Heart right ventricle (tissue), 16 donors: ENCODE results near the gene SPEM2. TPM values are rescaled to one million over a fixed set of nuclear protein-coding genes. Genes with fewer than 3 reads are reported as not detected.
A peak's percentile ranks its signal among the peaks of the same experiment; 100 is the strongest.

Experiments used
- ATAC-seq, 8 donors: fragments of 200-7000 bp; cut with Tn5 transposase; one replicate each; pipeline ENCODE4 v1.9.1; 2020; ENCODE audit warnings: mild to moderate bottlenecking in 8 of 8, moderate library complexity in 8 of 8, moderate number of reproducible peaks in 1 of 8
- DNase-seq, 2 donors: peaks; one replicate each; pipeline ENCODE4 v3.0.0-alpha.2; 2020
- H3K27ac ChIP-seq, 10 donors: fragments of 200-600 bp; sonication (generic) in 2 of 10; one replicate each; pipeline versions ENCODE4 v1.5.0 to v1.8.0; 2020 to 2022; ENCODE audit warnings: mild to moderate bottlenecking in 3 of 10
- H3K27me3 ChIP-seq, 7 donors: fragments of 200-600 bp; one replicate each; pipeline ENCODE4 v1.8.0; 2021 to 2022; ENCODE audit warnings: mild to moderate bottlenecking in 2 of 7
- H3K36me3 ChIP-seq, 9 donors: fragments of 200-600 bp; sonication (generic) in 1 of 9; one replicate each; pipeline versions ENCODE4 v1.5.0 to v1.8.0; 2020 to 2022; ENCODE audit warnings: mild to moderate bottlenecking in 2 of 9
- H3K4me1 ChIP-seq, 9 donors: fragments of 200-600 bp; sonication (generic) in 1 of 9; one replicate each; pipeline versions ENCODE4 v1.5.0 to v1.8.0; 2020 to 2022; ENCODE audit warnings: mild to moderate bottlenecking in 4 of 9
- H3K4me3 ChIP-seq, 10 donors: fragments of 200-600 bp; sonication (generic) in 2 of 10; one replicate each; pipeline versions ENCODE4 v1.5.0 to v1.8.0; 2020 to 2022; ENCODE audit warnings: mild to moderate bottlenecking in 7 of 10, moderate library complexity in 2 of 10
- H3K9me3 ChIP-seq, 11 donors: fragments of 200-600 bp in 10 of 11; sonication (generic) in 2 of 11; one replicate each; pipeline versions ENCODE4 v1.5.0 to v1.8.0; 2013 to 2022; ENCODE audit warnings: mild to moderate bottlenecking in 2 of 11, control low read depth in 1 of 11, moderate library complexity in 1 of 11
- WGBS, 2 donors: extraction: QIAGEN DNeasy Blood & Tissue Kit; methylation state at CpG; one replicate each; pipeline ENCODE4 v1.1.7; 2013; ENCODE audit warnings: inconsistent platforms in 1 of 2; 5-methylcytosine and 5-hydroxymethylcytosine counted together
- intact Hi-C, 10 donors: fragments of 100-400 bp; cut with DNase I; formaldehyde crosslinking; loops; one replicate each; pipeline versions ENCODE4 v1.11.1 to v1.14.2; 2022
- polyA plus RNA-seq, 2 donors: library from polyadenylated mRNA; stranded (reverse); fragments of 200-250 nt; gene quantifications; one replicate each; pipeline ENCODE4 v1.2.3, GENCODE V29; 2013
- total RNA-seq, 10 donors: library from RNA; stranded (reverse); fragmentation: NEBNext Ultra II Directional in 3 of 10; extraction: Animal tissue kit (Norgen Biotek cat#: 25700) in 3 of 10; gene quantifications; one replicate each; pipeline versions ENCODE4 v1.2.1 to v1.2.4, GENCODE V29; 2021 to 2023
- TF ChIP-seq, protein P1 (sequence below), 9 donors: fragments of 200-600 bp; sonication (generic) in 2 of 9; IDR thresholded peaks; one replicate each; pipeline versions ENCODE4 v1.5.0 to v1.8.0; 2021 to 2022; ENCODE audit warnings: antibody characterized with exemption in 9 of 9, mild to moderate bottlenecking in 5 of 9, moderate library complexity in 1 of 9
- donor health status: Arrhythmogenic right ventricular cardiomyopathy.
- donor health status: ischemic (EF 13 %, LVEDD 7.1; RV severe dilation, severe dysfunction).
- donor health status: healthy with polysubstance abuse.
- donor health status: DM: no; HTN: yes; CAD: no.
- donor health status: DM: no; HTN: no; CAD: no.
- donor health status: ischemic (EF 25% LVEDD 6.9; RV normal size, moderate dysfunction).
- donor health status: ischemic (EF 25% LVEDD 5.7; RV mildly dilated, moderate dysfunction).
- donor health status: healthy.
- donor health status: DM: yes; HTN: yes; CAD: no.
- donor health status: Ischemic cardiomyopathy.
- donor health status: ischemic (EF 35%, LVEDD 5.7; RV mildly dilated, moderate dysfunction).
- donor health status: nonischemic (EF 11% LVEDD 7.7; RV severe dilation, severe dysfunction).
- donor health status: DM: yes; HTN: yes; CAD: no.
- donor health status: PGD.
- donor health status: ischemic (EF 29% LVEDD 5.4; RV normal size, mild dysfunction).
- donor health status: nonischemic (EF 23%, LVEDD 6.1; RV moderate dilation, normal function).

Gene SPEM2
- total and polyA plus RNA-seq, 12 donors = not detected

DNA sequence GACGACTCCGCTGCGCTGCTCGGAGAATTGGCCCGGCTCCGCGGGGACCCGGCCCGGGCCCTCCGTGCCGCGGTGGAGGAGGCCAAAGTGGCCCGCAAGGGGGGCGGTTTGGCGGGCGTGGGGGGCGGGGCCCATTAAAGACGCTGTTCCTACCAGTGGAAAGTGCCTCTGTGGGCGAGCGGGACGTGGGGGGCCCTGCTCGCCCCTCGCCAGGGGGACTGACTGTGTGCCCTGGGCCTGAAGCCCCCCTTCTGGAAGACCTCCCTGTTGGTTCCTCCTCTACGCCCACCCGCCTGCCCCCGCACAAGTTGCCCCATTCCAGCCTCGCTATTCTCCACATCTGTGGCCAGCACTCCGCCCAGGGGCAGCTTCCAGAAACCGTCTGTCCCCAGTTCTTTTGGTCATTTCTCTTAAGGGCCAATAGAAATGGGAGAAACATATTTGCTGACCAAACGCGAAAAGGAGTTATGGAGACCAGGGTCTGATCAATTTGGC lies 12.0 kb downstream of the SPEM2 start:
- peak in 2 of 8 donors; percentile 1 to 5 for ATAC-seq
- TF ChIP-seq, protein P1, sequence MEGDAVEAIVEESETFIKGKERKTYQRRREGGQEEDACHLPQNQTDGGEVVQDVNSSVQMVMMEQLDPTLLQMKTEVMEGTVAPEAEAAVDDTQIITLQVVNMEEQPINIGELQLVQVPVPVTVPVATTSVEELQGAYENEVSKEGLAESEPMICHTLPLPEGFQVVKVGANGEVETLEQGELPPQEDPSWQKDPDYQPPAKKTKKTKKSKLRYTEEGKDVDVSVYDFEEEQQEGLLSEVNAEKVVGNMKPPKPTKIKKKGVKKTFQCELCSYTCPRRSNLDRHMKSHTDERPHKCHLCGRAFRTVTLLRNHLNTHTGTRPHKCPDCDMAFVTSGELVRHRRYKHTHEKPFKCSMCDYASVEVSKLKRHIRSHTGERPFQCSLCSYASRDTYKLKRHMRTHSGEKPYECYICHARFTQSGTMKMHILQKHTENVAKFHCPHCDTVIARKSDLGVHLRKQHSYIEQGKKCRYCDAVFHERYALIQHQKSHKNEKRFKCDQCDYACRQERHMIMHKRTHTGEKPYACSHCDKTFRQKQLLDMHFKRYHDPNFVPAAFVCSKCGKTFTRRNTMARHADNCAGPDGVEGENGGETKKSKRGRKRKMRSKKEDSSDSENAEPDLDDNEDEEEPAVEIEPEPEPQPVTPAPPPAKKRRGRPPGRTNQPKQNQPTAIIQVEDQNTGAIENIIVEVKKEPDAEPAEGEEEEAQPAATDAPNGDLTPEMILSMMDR (IDR thresholded peaks at IDR 0.05) = no peak
- no peak for DNase-seq
- intact Hi-C loops = loop anchor here (1.0 to 10.0 kb wide), 15 partner anchors 35 to 150 kb away; partner anchors contain the start of genes KCTD11 (in 5 of the 10), SENP3 (in 4 of the 10), TMEM95 (in 4 of the 10) and ZBTB4 (in 3 of the 10)
- no peaks in the 10 kb centered on the region for H3K36me3 ChIP-seq
- peaks cover 24 to 65% (median 52%) of the 10 kb centered on the region in 9 donors for H3K4me1 ChIP-seq
- WGBS, 2 donors = 23 to 25% methylated on average over 31 of the region's 31 CpGs
- H3K27me3 ChIP-seq = peaks cover 0 to 42% (median 12%) of the 10 kb centered on the region in 7 donors
- H3K27ac ChIP-seq = peak overlapping the region in 8 of 10 donors; percentile 37 to 78 (median 68)
- peak overlapping the region in 9 of 10 donors; percentile 43 to 66 (median 54) for H3K4me3 ChIP-seq
- H3K9me3 ChIP-seq = no peaks in the 10 kb centered on the region

DNA sequence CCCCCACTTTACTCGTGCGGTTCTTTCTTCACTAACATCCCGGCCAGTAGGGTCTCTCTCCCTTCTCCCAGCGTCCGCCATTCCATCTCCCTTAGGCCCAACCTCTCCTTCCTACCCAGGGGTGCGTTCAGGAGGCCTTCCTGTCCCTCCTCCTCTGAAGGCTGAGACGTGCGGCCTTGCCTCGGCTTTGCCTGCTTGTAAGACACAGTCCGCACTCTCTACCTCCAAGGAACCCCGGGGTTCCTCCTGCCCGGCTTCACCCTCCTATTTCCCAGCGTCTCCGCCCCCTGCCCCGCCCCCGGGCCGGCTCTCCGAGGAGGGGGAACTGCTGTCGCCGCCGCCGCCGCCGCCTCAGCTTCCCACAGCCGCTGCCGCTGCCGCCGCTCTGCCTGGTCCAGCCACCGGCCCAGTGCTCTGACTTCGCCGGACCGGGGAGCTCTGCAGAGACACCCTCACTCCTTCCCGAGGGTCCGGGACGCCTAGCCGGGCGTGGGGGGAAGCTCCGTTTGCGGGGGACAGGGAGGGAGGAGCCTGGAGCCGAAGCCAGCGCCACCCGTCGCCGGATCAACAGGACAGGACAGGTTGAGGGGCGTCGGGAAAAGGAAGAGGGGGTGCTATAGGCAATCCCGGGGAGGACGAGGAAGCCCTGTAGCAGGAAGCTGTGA lies 12.7 kb downstream of the SPEM2 start:
- peaks cover 0 to 42% (median 12%) of the 10 kb centered on the region in 7 donors for H3K27me3 ChIP-seq
- no peaks in the 10 kb centered on the region for H3K36me3 ChIP-seq
- 10 to 14% methylated on average over 48 of the region's 48 CpGs for WGBS, 2 donors
- ATAC-seq (peak; percentile 5 to 28 (median 18)), DNase-seq (peak; percentile 74 to 82)
- peak overlapping the region in 9 of 10 donors; percentile 43 to 66 (median 54) for H3K4me3 ChIP-seq
- TF ChIP-seq, protein P1 (IDR thresholded peaks at IDR 0.05) = no peak
- intact Hi-C loops = loop anchor here (1.0 to 10.0 kb wide), 17 partner anchors 16 to 149 kb away; partner anchors contain the start of genes KCTD11 (in 5 of the 10), SENP3 (in 4 of the 10), TMEM95 (in 4 of the 10) and ZBTB4 (in 3 of the 10)
- no peaks in the 10 kb centered on the region for H3K9me3 ChIP-seq
- peak overlapping the region in 8 of 10 donors; percentile 37 to 78 (median 69) for H3K27ac ChIP-seq
- peaks cover 24 to 65% (median 52%) of the 10 kb centered on the region in 9 donors for H3K4me1 ChIP-seq

DNA sequence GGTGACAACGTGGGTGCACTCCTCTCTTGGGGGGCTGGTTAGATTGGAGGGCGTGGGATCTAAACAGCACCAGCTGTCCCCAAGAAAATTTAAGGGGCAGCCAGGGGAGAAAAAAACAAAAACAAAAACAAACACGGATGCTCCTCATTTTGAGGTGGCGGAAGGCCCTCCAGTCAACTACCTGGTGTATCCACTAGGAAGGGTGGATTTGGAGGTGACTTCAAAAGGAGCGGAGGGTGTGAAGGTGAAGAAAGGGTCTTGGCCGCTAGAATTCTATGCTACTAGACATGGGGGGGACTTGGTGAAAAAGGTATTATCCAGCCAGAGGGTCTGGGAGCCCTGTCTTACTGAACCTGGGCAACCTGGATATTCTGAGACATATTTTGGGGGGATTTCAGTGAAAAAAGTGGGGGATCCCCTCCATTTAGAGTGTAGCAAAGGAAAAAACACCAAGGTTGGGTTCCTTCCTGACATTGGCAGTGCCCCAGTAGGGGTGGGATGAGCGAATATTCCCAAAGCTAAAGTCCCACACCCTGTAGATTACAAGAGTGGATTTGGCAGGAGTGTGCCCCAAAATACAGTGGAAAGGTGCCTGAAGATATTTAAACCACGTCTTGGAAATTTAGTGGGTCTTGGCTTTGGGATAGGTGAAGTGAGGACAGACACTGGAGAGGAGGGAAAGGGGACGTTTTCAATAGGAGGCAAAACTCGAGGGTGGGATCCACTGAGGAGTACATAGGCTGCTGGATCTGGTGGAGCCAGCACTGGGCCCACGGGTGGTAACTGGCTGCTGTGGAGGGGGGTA lies 13.4 kb downstream of the SPEM2 start:
- H3K4me3 ChIP-seq = peak overlapping the region in 9 of 10 donors; percentile 43 to 66 (median 54)
- DNase-seq = no peak
- H3K27ac ChIP-seq = peak overlapping the region in 5 of 10 donors; percentile 47 to 78 (median 70)
- H3K9me3 ChIP-seq = no peaks in the 10 kb centered on the region
- H3K36me3 ChIP-seq = no peaks in the 10 kb centered on the region
- H3K4me1 ChIP-seq = peaks cover 24 to 65% (median 52%) of the 10 kb centered on the region in 9 donors
- intact Hi-C loops = loop anchor here (1.0 to 10.0 kb wide), 13 partner anchors 15 to 148 kb away; partner anchors contain the start of genes KCTD11 (in 5 of the 10), TMEM95 (in 4 of the 10), ZBTB4 (in 3 of the 10) and SENP3 (in 2 of the 10)
- TF ChIP-seq, protein P1 (IDR thresholded peaks at IDR 0.05) = no peak
- peaks cover 0 to 42% (median 12%) of the 10 kb centered on the region in 7 donors for H3K27me3 ChIP-seq
- WGBS, 2 donors = 54 to 57% methylated on average over 11 of the region's 11 CpGs
- ATAC-seq = no peak
